Breast epithelium (tissue), 4 donors: ENCODE results near the gene ARL6IP5. TPM values are rescaled to one million over a fixed set of nuclear protein-coding genes. Genes with fewer than 3 reads are reported as not detected.

Source experiments
- DNase-seq, 2 donors: peaks; one replicate each; pipeline ENCODE4 v3.0.0-alpha.2; 2019; ENCODE audit warnings: low spot score in 2 of 2
- H3K27ac ChIP-seq, 2 donors: fragments of 200-600 bp; sonication (generic) in 1 of 2; one replicate each; pipeline ENCODE4 v1.5.1; 2016 to 2019; ENCODE audit warnings: mild to moderate bottlenecking in 1 of 2
- H3K27me3 ChIP-seq, 2 donors: fragments of 200-600 bp; sonication (generic) in 1 of 2; one replicate each; pipeline versions ENCODE4 v1.5.1 to v1.6.0; 2017 to 2019; ENCODE audit warnings: control low read depth in 1 of 2, mild to moderate bottlenecking in 1 of 2
- H3K36me3 ChIP-seq: fragments of 200-600 bp; one replicate; pipeline ENCODE4 v1.5.1; 2019
- H3K4me1 ChIP-seq, 2 donors: fragments of 200-600 bp; sonication (generic); one replicate each; pipeline ENCODE4 v1.5.1; 2016 to 2019; ENCODE audit warnings: control low read depth in 1 of 2
- H3K4me3 ChIP-seq, 3 donors: fragments of 200-600 bp; sonication (generic); 1 replicate in 2 of 3; 2 replicates in 1 of 3; pipeline ENCODE4 v1.5.1; 2016 to 2019; ENCODE audit warnings: mild to moderate bottlenecking in 3 of 3, moderate library complexity in 2 of 3
- H3K9me3 ChIP-seq, 2 donors: fragments of 200-600 bp; sonication (generic) in 1 of 2; one replicate each; pipeline ENCODE4 v1.5.1; 2016 to 2019; ENCODE audit warnings: control low read depth in 1 of 2
- POLR2A ChIP-seq: fragments of 450-650 bp; IDR thresholded peaks from one replicate; pipeline ENCODE4 v1.6.1; 2016; ENCODE audit warnings: antibody characterized with exemption, mild to moderate bottlenecking, moderate library complexity
- POLR2AphosphoS5 ChIP-seq, 3 donors: sonication (generic); formaldehyde crosslinking; IDR thresholded peaks; one replicate each; pipeline ENCODE4 v1.6.1; 2017; ENCODE audit warnings: antibody characterized with exemption in 3 of 3
- intact Hi-C: fragments of 100-400 bp; cut with DNase I; formaldehyde crosslinking; loops from one replicate; pipeline ENCODE4 v1.15.1; 2023; ENCODE audit warnings: low total_unique reads
- total RNA-seq, 3 donors: library from RNA; depleted of rRNA; stranded (reverse); fragments of >200 nt; gene quantifications; one replicate each; pipeline ENCODE4 v1.1.0, GENCODE V29; 2016
- TF ChIP-seq, protein P1 (sequence below), 3 donors: fragments of 450-650 bp; IDR thresholded peaks; one replicate each; pipeline ENCODE4 v1.5.1; 2016 to 2017; ENCODE audit warnings: antibody characterized with exemption in 3 of 3, mild to moderate bottlenecking in 3 of 3, moderate library complexity in 3 of 3

ARL6IP5 gene
- total RNA-seq, 3 donors from 2014 or later: 123 to 210 (median 174) TPM

DNA sequence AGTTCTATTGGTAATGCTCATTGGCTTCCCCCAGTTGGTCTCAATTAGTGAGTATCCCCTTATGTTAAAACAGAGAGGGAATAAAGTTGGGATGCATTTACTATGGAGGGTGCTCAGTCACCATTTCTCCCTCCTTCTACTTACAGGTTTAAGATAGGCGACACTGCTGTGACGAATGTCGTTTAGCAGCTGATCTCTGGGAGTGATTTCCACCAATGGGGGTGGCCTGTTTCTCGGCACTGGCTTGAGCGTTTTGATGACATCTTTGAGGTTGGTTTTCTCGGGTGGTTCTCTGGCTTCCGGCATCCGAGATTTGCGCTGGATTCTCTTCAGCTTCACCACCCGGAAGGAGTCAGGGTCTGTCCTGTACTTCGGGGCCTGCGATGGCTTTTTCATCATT, 33.8 kb downstream of the ARL6IP5 start:
- Histone ChIP-seq H3K4me1 (peaks cover 0 to 4% of the 10 kb centered on the region in 2 donors), H3K9me3 (no peaks in the 10 kb centered on the region), H3K36me3 (no peaks in the 10 kb centered on the region), H3K27ac (no peak overlapping the region), H3K4me3 (no peak overlapping the region), H3K27me3 (no peaks in the 10 kb centered on the region)
- intact Hi-C loops: no loop called here
- TF ChIP-seq POLR2A: no peak
- TF ChIP-seq, protein P1, sequence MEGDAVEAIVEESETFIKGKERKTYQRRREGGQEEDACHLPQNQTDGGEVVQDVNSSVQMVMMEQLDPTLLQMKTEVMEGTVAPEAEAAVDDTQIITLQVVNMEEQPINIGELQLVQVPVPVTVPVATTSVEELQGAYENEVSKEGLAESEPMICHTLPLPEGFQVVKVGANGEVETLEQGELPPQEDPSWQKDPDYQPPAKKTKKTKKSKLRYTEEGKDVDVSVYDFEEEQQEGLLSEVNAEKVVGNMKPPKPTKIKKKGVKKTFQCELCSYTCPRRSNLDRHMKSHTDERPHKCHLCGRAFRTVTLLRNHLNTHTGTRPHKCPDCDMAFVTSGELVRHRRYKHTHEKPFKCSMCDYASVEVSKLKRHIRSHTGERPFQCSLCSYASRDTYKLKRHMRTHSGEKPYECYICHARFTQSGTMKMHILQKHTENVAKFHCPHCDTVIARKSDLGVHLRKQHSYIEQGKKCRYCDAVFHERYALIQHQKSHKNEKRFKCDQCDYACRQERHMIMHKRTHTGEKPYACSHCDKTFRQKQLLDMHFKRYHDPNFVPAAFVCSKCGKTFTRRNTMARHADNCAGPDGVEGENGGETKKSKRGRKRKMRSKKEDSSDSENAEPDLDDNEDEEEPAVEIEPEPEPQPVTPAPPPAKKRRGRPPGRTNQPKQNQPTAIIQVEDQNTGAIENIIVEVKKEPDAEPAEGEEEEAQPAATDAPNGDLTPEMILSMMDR (IDR thresholded peaks at IDR 0.05): no peak
- no peak for TF ChIP-seq POLR2AphosphoS5 (IDR thresholded peaks at IDR 0.05)
- DNase-seq: no peak

DNA sequence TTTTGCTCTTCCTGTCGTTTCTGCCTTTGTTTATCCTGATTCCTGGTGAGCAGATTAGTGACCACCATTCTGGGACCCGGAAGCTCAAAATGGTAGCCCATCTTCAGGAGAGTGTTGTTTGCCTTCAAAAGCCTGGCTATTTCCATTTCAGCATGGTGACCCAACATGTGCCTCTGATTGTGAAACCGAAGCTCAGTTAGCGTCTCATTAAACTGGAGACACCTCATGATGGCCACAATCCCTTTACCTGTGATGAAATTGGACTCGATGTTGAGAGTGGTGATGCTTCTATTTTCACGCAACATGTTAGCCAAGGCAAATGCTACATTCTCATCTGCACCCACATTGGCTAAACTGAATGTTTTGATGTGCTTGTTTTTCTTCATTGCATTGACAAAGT, 34.4 kb downstream of the ARL6IP5 start:
- no peaks in the 10 kb centered on the region for H3K36me3 ChIP-seq
- H3K4me3 ChIP-seq: no peak overlapping the region
- intact Hi-C loops: no loop called here
- H3K27ac ChIP-seq: no peak overlapping the region
- H3K27me3 ChIP-seq: no peaks in the 10 kb centered on the region
- no peaks in the 10 kb centered on the region for H3K9me3 ChIP-seq
- TF ChIP-seq POLR2AphosphoS5 (IDR thresholded peaks at IDR 0.05): no peak
- no peak for TF ChIP-seq POLR2A
- TF ChIP-seq, protein P1 (IDR thresholded peaks at IDR 0.05): no peak
- no peak for DNase-seq
- H3K4me1 ChIP-seq: peaks cover 0 to 4% of the 10 kb centered on the region in 2 donors

DNA sequence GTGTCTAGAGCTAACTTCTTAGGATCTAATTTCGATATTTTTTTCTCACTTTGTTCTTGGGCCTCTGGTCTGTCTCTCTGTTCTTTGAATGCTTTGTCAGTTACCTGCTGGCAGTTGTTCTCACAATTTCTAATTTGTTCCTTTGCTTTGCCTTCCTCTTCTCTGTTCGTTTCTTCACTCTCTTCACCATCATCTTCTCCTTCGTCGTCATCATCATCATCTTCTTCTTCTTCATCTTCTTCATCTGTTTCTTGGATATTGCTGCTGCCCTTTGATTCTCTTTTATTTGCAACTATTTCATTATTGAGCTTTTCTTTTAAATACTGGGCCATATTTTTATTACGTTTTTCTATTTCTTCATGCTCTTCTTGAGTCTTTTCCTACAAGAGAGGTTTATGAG, 34.9 kb downstream of the ARL6IP5 start:
- H3K4me3 ChIP-seq: no peak overlapping the region
- no peaks in the 10 kb centered on the region for H3K36me3 ChIP-seq
- H3K9me3 ChIP-seq: no peaks in the 10 kb centered on the region
- no peaks in the 10 kb centered on the region for H3K27me3 ChIP-seq
- no peak overlapping the region for H3K27ac ChIP-seq
- DNase-seq: no peak
- H3K4me1 ChIP-seq: peaks cover 0 to 4% of the 10 kb centered on the region in 2 donors
- intact Hi-C loops: no loop called here
- TF ChIP-seq POLR2A (no peak), POLR2AphosphoS5 (IDR thresholded peaks at IDR 0.05) (no peak)
- TF ChIP-seq, protein P1 (IDR thresholded peaks at IDR 0.05): no peak

DNA sequence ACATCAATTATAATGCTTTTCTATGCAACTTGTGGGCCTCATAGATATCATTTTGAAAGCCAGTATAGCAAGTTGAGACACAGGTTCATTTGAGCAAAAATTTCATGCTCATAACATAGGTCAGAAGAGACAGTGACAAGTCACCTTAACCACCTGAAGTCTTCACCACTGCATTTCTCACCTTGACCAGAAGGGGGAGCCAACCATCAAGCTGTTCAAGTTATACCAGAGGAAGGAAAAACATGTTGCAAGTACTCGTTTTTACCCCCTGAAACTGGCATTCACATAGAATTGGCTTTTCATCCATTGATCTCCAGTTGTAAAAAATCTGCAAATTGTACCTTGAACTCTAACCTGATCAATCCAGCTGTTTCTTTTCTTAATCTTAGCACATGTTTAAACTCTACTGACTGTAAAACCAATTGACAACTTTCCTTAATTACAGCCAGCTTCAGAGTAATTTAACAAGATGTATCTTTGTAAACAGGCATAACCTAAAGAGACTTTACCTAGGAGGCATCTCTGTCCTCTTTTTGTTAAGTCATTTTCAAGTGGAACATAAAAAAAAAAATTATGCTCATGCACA, 36.2 kb downstream of the ARL6IP5 start:
- Histone ChIP-seq H3K4me1 (peaks cover 0 to 4% of the 10 kb centered on the region in 2 donors), H3K27ac (no peak overlapping the region), H3K27me3 (no peaks in the 10 kb centered on the region), H3K36me3 (no peaks in the 10 kb centered on the region), H3K4me3 (no peak overlapping the region), H3K9me3 (no peaks in the 10 kb centered on the region)
- DNase-seq: peak; percentile 72 to 73
- intact Hi-C loops: no loop called here
- TF ChIP-seq POLR2A: no peak
- TF ChIP-seq, protein P1 (IDR thresholded peaks at IDR 0.05): peak; percentile 79 to 95 (median 85)

DNA sequence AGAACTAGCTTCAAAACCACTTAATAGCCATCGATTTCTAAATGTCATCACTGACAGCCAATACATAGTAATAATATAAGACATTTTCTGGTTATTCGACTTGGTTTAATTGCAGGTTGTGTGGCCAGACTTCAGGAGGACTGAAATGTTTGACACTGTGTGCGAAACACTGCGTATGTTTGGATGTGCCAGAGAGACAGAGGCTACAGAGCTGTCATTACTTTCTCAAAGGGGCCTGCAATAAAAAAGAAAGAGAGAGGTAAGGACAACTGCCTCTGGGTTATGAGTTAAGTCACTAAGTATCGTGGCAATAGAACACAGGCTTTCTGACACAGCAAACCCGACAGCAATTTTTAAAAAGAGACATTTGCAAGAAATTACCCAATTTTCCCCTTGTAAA, 36.8 kb downstream of the ARL6IP5 start:
- H3K4me3 ChIP-seq: no peak overlapping the region
- DNase-seq: no peak
- intact Hi-C loops: no loop called here
- H3K4me1 ChIP-seq: peaks cover 0 to 4% of the 10 kb centered on the region in 2 donors
- no peak overlapping the region for H3K27ac ChIP-seq
- H3K9me3 ChIP-seq: no peaks in the 10 kb centered on the region
- H3K36me3 ChIP-seq: no peaks in the 10 kb centered on the region
- no peaks in the 10 kb centered on the region for H3K27me3 ChIP-seq
- no peak for TF ChIP-seq POLR2AphosphoS5 (IDR thresholded peaks at IDR 0.05)
- TF ChIP-seq, protein P1 (IDR thresholded peaks at IDR 0.05): no peak
- no peak for TF ChIP-seq POLR2A
